Upper lobe of right lung (tissue), 1 donor: ENCODE results near the gene LAMA3. TPM values are rescaled to one million over a fixed set of nuclear protein-coding genes. Genes with fewer than 3 reads are reported as not detected.
A peak's percentile ranks its signal among the peaks of the same experiment; 100 is the strongest.

Source experiments
- ATAC-seq: fragments of 200-7000 bp; cut with Tn5 transposase; one replicate; pipeline ENCODE4 v1.9.1; 2020; ENCODE audit warnings: mild to moderate bottlenecking, moderate library complexity
- DNase-seq: peaks from one replicate; pipeline ENCODE4 v3.0.0-alpha.2; 2020
- H3K27ac ChIP-seq: fragments of 200-600 bp; one replicate; pipeline ENCODE4 v1.8.0; 2022
- H3K27me3 ChIP-seq: fragments of 200-600 bp; one replicate; pipeline ENCODE4 v1.8.0; 2022; ENCODE audit warnings: mild to moderate bottlenecking
- H3K36me3 ChIP-seq: fragments of 200-600 bp; one replicate; pipeline ENCODE4 v1.8.0; 2022
- H3K4me1 ChIP-seq: fragments of 200-600 bp; one replicate; pipeline ENCODE4 v1.8.0; 2022
- H3K4me3 ChIP-seq: fragments of 200-600 bp; one replicate; pipeline ENCODE4 v1.8.0; 2022; ENCODE audit warnings: mild to moderate bottlenecking
- H3K9me3 ChIP-seq: fragments of 200-600 bp; one replicate; pipeline ENCODE4 v1.8.0; 2022
- CTCF ChIP-seq: fragments of 200-600 bp; IDR thresholded peaks from one replicate; pipeline ENCODE4 v1.8.0; 2022; ENCODE audit warnings: antibody characterized with exemption
- intact Hi-C: fragments of 100-400 bp; cut with DNase I; formaldehyde crosslinking; loops from one replicate; pipeline ENCODE4 v1.11.0; 2022
- total RNA-seq: library from RNA; stranded (reverse); fragmentation: NEBNext Ultra II Directional; extraction: Animal tissue kit (Norgen Biotek cat#: 25700); gene quantifications from one replicate; pipeline ENCODE4 v1.2.1, GENCODE V29; 2021
- donor health status: DM: no; HTN: yes; CAD: no; lungs with severe emphysema.

Gene LAMA3
- total RNA-seq, 1 donor from 2014 or later = 139 TPM

GRCh38 chr18:23992089-23992940 is 303.1 kb downstream of the LAMA3 start:
- DNase-seq (no peak), ATAC-seq (peak; percentile 82)
- H3K9me3 ChIP-seq = no peaks in the 10 kb centered on the region
- intact Hi-C loops = no loop called here
- H3K4me1 ChIP-seq = peaks cover 19% of the 10 kb centered on the region
- H3K4me3 ChIP-seq = no peak overlapping the region
- no peaks in the 10 kb centered on the region for H3K27me3 ChIP-seq
- no peaks in the 10 kb centered on the region for H3K36me3 ChIP-seq
- TF ChIP-seq CTCF = no peak
- H3K27ac ChIP-seq = peak overlapping the region; percentile 11

GRCh38 chr18:23992941-23993280 is 303.7 kb downstream of the LAMA3 start:
- no peak for TF ChIP-seq CTCF
- peak overlapping the region; percentile 11 for H3K27ac ChIP-seq
- no peak overlapping the region for H3K4me3 ChIP-seq
- peaks cover 19% of the 10 kb centered on the region for H3K4me1 ChIP-seq
- no peaks in the 10 kb centered on the region for H3K36me3 ChIP-seq
- ATAC-seq (no peak), DNase-seq (no peak)
- intact Hi-C loops = no loop called here
- H3K9me3 ChIP-seq = no peaks in the 10 kb centered on the region
- no peaks in the 10 kb centered on the region for H3K27me3 ChIP-seq

- intact Hi-C loops = no loop called here
- TF ChIP-seq CTCF = no peak
- Histone ChIP-seq H3K36me3 (no peaks in the 10 kb centered on the region), H3K4me1 (peaks cover 19% of the 10 kb centered on the region), H3K27me3 (no peaks in the 10 kb centered on the region), H3K9me3 (no peaks in the 10 kb centered on the region), H3K4me3 (no peak overlapping the region), H3K27ac (no peak overlapping the region)
- ATAC-seq (peak; percentile 88), DNase-seq (no peak)
Observed at GRCh38 chr18:23994361-23994902, 305.2 kb downstream of the LAMA3 start.

- Histone ChIP-seq H3K9me3 (no peaks in the 10 kb centered on the region), H3K4me1 (peaks cover 19% of the 10 kb centered on the region), H3K27me3 (no peaks in the 10 kb centered on the region), H3K27ac (no peak overlapping the region), H3K4me3 (no peak overlapping the region), H3K36me3 (no peaks in the 10 kb centered on the region)
- no peak for TF ChIP-seq CTCF
- DNase-seq = no peak
- intact Hi-C loops = no loop called here
- ATAC-seq = no peak
Observed at GRCh38 chr18:23995180-23995579, 305.9 kb downstream of the LAMA3 start.

GRCh38 chr18:23998018-23998417 is 308.8 kb downstream of the LAMA3 start:
- intact Hi-C loops = no loop called here
- no peaks in the 10 kb centered on the region for H3K36me3 ChIP-seq
- no peaks in the 10 kb centered on the region for H3K27me3 ChIP-seq
- DNase-seq (no peak), ATAC-seq (no peak)
- TF ChIP-seq CTCF = no peak
- peaks cover 11% of the 10 kb centered on the region for H3K4me1 ChIP-seq
- no peak overlapping the region for H3K4me3 ChIP-seq
- H3K27ac ChIP-seq = no peak overlapping the region
- no peaks in the 10 kb centered on the region for H3K9me3 ChIP-seq
